ENCODE data around the gene EML4. TPM values are rescaled to one million over a fixed set of nuclear protein-coding genes. Genes with fewer than 3 reads are reported as not detected.

The EML4 gene
- total and polyA plus RNA-seq, 5 experiments from 2014 or later: 37.8 to 111 (median 48.1) TPM

- Mint-ChIP-seq H3K36me3 (peaks cover 0 to 4% (median 2%) of the 10 kb centered on the region in 3 donors), H3K4me3 (no peak overlapping the region), H3K4me1 (peaks cover 43 to 80% (median 69%) of the 10 kb centered on the region in 4 donors), H3K9me3 (no peaks in the 10 kb centered on the region), H3K27me3 (no peaks in the 10 kb centered on the region), H3K27ac (peak overlapping the region in 4 of 10 donors; percentile 8 to 58 (median 25))
- POLR2A ChIA-PET: interaction anchor here (1.2 kb wide), 1 partner anchor 13 kb away, joined by 3 read pairs; no protein-coding TSS in a partner anchor
- DNase-seq (no peak), ATAC-seq (no peak)
Observed at GRCh38 chr2:42200926-42201855, 32.0 kb downstream of the EML4 start.

GRCh38 chr2:42202634-42203008, 33.5 kb downstream of the EML4 start:
- DNase-seq: no peak
- no peaks in the 10 kb centered on the region for H3K27me3 Mint-ChIP-seq
- peak overlapping the region in 1 of 10 donors; percentile 34 for H3K27ac Mint-ChIP-seq
- peaks cover 0 to 4% (median 0%) of the 10 kb centered on the region in 3 donors for H3K36me3 Mint-ChIP-seq
- POLR2A ChIA-PET: no interaction called here
- H3K9me3 Mint-ChIP-seq: no peaks in the 10 kb centered on the region
- H3K4me1 Mint-ChIP-seq: peaks cover 35 to 81% (median 66%) of the 10 kb centered on the region in 4 donors
- H3K4me3 Mint-ChIP-seq: no peak overlapping the region
- ATAC-seq: no peak

DNA sequence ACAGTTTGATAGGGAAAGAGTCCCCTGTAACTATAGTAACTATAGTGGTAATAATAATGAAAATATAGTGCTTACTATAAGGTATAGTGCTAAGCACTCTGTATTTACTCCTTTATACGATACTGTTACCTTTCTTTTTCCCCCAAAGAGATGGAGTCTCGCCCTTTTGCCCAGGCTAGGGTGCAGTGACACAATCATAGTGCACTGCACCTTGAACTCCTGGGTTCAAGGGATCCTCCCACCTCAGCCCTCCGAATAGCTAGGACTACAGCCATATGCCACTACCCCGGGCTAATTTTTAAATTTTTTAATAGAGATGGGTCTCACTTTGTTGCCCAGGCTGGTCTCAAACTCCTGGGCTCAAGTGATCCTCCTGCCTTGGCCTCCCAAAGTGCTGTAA, 34.6 kb downstream of the EML4 start:
- H3K27ac Mint-ChIP-seq: peak overlapping the region in 1 of 10 donors; percentile 29
- DNase-seq: no peak
- peaks cover 25 to 78% (median 57%) of the 10 kb centered on the region in 4 donors for H3K4me1 Mint-ChIP-seq
- H3K4me3 Mint-ChIP-seq: peak overlapping the region in 1 of 10 donors; percentile 19
- H3K27me3 Mint-ChIP-seq: no peaks in the 10 kb centered on the region
- no peaks in the 10 kb centered on the region for H3K9me3 Mint-ChIP-seq
- no peak for ATAC-seq
- H3K36me3 Mint-ChIP-seq: peaks cover 0 to 8% (median 0%) of the 10 kb centered on the region in 3 donors
- POLR2A ChIA-PET: no interaction called here

DNA sequence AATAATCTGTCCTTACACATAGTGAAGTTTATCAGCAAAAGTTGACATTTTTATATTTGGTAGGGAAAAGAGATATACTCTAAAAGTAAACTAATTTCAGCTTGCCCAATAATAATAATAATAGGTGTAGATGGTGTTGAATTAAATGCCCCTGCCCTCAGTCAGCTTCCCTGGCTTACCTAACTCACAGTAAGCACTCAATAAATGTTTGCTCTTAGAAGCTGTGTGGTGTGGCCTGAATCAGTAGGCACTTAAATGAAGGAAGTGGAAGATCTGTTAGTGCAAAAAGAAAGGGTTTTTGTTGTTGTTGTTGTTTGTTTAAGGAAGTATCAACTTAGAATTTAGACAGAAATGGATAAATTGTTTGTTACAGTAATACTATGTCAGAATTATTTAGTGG, 36.2 kb downstream of the EML4 start:
- POLR2A ChIA-PET: interaction anchor here (0.5 kb wide), 1 partner anchor 39 kb away, joined by 6 read pairs; no protein-coding TSS in a partner anchor
- ATAC-seq (no peak), DNase-seq (no peak)
- Mint-ChIP-seq H3K36me3 (peaks cover 0 to 13% (median 2%) of the 10 kb centered on the region in 3 donors), H3K9me3 (no peaks in the 10 kb centered on the region), H3K4me3 (no peak overlapping the region), H3K4me1 (peaks cover 18 to 76% (median 52%) of the 10 kb centered on the region in 4 donors), H3K27ac (peak overlapping the region in 3 of 10 donors; percentile 5 to 25 (median 19)), H3K27me3 (no peaks in the 10 kb centered on the region)

DNA sequence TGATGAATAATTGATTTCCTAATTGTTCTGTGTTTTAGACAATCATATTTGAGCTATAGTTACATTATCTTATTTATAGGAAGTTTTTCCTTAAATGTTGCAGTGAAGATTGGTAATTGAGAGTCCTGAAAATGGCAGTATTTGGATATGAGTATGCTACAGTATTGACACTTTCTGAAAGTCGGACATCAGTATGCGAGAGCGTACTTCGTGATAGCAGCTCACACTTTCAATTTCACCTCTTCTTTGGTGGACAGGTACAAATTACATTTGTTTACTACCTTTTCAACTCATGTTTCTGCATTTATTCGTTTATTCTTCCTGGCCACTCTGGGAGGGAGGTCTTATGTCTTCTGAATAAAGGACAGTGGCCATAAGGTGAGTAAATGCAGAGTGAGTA, 38.7 kb downstream of the EML4 start:
- DNase-seq: no peak
- no peak for ATAC-seq
- peak overlapping the region in 1 of 10 donors; percentile 12 for H3K4me3 Mint-ChIP-seq
- H3K4me1 Mint-ChIP-seq: peaks cover 17 to 74% (median 50%) of the 10 kb centered on the region in 4 donors
- H3K36me3 Mint-ChIP-seq: peaks cover 0 to 22% (median 2%) of the 10 kb centered on the region in 3 donors
- no peaks in the 10 kb centered on the region for H3K27me3 Mint-ChIP-seq
- POLR2A ChIA-PET: interaction anchor here (0.9 kb wide), 1 partner anchor 367 kb away, joined by 3 read pairs; no protein-coding TSS in a partner anchor
- H3K27ac Mint-ChIP-seq: no peak overlapping the region
- no peaks in the 10 kb centered on the region for H3K9me3 Mint-ChIP-seq

GRCh38 chr2:42210203-42210602, 41.0 kb downstream of the EML4 start:
- ATAC-seq: no peak
- Mint-ChIP-seq H3K9me3 (no peaks in the 10 kb centered on the region), H3K27ac (peak overlapping the region in 4 of 10 donors; percentile 25 to 61 (median 34))

GRCh38 chr2:42211291-42211690, 42.1 kb downstream of the EML4 start:
- Mint-ChIP-seq H3K36me3 (peaks cover 0 to 34% (median 10%) of the 10 kb centered on the region in 3 donors), H3K27ac (peak overlapping the region in 3 of 10 donors; percentile 1 to 21 (median 4)), H3K4me1 (peaks cover 19 to 75% (median 48%) of the 10 kb centered on the region in 4 donors), H3K4me3 (peak overlapping the region in 3 of 10 donors; percentile 1 to 8 (median 6)), H3K27me3 (no peaks in the 10 kb centered on the region), H3K9me3 (no peaks in the 10 kb centered on the region)
- DNase-seq (no peak), ATAC-seq (no peak)
- POLR2A ChIA-PET: no interaction called here

More at GRCh38 chr2:42210203-42210602, 41.0 kb downstream of the EML4 start:
- H3K4me3 Mint-ChIP-seq: peak overlapping the region in 5 of 10 donors; percentile 2 to 54 (median 16)
- H3K27me3 Mint-ChIP-seq: no peaks in the 10 kb centered on the region
- no peak for DNase-seq
- H3K4me1 Mint-ChIP-seq: peaks cover 23 to 77% (median 56%) of the 10 kb centered on the region in 4 donors
- POLR2A ChIA-PET: no interaction called here
- peaks cover 0 to 31% (median 10%) of the 10 kb centered on the region in 3 donors for H3K36me3 Mint-ChIP-seq

DNA sequence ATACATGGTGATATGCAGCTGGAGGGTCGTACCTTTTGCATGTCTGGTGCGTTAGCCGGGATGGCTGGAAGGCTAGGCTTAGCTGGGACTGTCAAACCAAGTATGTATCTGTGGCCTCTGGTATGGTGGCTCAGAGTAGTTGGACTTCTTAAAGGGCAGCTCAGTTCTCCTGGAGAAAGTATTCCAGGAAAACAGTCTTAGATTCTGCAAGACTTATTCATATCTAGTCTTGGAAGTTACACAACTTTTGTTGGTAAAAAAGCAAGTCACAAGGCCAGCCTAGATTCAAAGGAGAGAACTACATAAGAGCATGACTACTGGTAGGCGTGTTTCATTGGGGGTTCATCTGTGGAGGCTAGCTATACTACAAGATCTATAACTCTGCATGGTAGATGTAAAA, 45.5 kb downstream of the EML4 start:
- Mint-ChIP-seq H3K27me3 (no peaks in the 10 kb centered on the region), H3K4me1 (peaks cover 30 to 83% (median 61%) of the 10 kb centered on the region in 4 donors), H3K27ac (peak overlapping the region in 2 of 10 donors; percentile 11 to 42), H3K9me3 (no peaks in the 10 kb centered on the region), H3K4me3 (no peak overlapping the region), H3K36me3 (peaks cover 0 to 37% (median 10%) of the 10 kb centered on the region in 3 donors)
- POLR2A ChIA-PET: interaction anchor here (1.0 kb wide), 1 partner anchor 14 kb away, joined by 3 read pairs; no protein-coding TSS in a partner anchor
- ATAC-seq (no peak), DNase-seq (no peak)

DNA sequence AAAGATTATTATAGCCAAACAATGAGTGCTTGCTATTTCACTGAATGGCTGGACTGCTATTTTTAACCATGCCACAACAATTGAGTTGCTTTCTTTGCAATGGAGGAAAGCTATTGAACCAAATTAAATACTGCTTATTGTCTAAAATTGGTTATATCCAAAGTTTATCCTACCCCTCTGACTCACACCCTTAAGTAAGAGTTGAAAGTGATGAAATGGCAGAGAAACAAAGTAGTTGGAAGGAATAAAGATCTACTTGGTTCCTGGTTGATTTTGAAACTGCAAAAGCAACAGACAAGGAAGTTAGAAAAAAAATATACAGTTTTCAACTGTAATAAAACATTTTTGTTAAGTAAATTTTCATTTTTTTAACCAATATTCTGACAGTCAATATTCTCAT, 47.5 kb downstream of the EML4 start:
- Mint-ChIP-seq H3K27ac (peak overlapping the region in 1 of 10 donors; percentile 29), H3K36me3 (peaks cover 0 to 37% (median 14%) of the 10 kb centered on the region in 3 donors), H3K4me3 (peak overlapping the region in 1 of 10 donors; percentile 37), H3K9me3 (no peaks in the 10 kb centered on the region), H3K4me1 (peaks cover 27 to 83% (median 59%) of the 10 kb centered on the region in 4 donors), H3K27me3 (no peaks in the 10 kb centered on the region)
- DNase-seq (no peak), ATAC-seq (no peak)
- POLR2A ChIA-PET: interaction anchor here (0.7 kb wide), 1 partner anchor 11 kb away, joined by 4 read pairs; no protein-coding TSS in a partner anchor

GRCh38 chr2:42217307-42217706, 48.2 kb downstream of the EML4 start:
- no peak overlapping the region for H3K4me3 Mint-ChIP-seq
- peak overlapping the region in 3 of 10 donors; percentile 3 to 46 (median 15) for H3K27ac Mint-ChIP-seq
- no peaks in the 10 kb centered on the region for H3K27me3 Mint-ChIP-seq
- DNase-seq (no peak), ATAC-seq (no peak)
- H3K9me3 Mint-ChIP-seq: no peaks in the 10 kb centered on the region
- H3K36me3 Mint-ChIP-seq: peaks cover 0 to 36% (median 14%) of the 10 kb centered on the region in 3 donors
- POLR2A ChIA-PET: no interaction called here
- H3K4me1 Mint-ChIP-seq: peaks cover 27 to 84% (median 57%) of the 10 kb centered on the region in 4 donors

DNA sequence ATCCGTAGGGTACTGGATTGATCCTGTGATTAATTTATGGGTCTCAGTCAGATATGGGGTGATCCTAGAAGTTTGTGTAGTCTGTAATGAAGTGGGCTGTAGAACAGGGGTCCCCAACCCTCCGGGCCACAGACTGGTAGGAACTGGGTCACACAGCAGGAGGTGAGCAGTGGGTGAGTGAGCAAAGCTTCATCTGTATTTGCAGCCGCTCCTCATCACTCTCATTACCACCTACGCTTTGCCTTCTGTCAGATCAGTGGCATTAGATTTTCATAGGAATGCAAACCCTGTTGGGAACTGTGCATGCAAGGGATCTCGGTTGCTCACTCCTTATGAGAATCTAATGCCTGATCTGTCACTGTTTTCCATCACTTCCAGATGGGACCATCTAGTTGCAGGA, 48.8 kb downstream of the EML4 start:
- peak overlapping the region in 1 of 10 donors; percentile 58 for H3K4me3 Mint-ChIP-seq

DNA sequence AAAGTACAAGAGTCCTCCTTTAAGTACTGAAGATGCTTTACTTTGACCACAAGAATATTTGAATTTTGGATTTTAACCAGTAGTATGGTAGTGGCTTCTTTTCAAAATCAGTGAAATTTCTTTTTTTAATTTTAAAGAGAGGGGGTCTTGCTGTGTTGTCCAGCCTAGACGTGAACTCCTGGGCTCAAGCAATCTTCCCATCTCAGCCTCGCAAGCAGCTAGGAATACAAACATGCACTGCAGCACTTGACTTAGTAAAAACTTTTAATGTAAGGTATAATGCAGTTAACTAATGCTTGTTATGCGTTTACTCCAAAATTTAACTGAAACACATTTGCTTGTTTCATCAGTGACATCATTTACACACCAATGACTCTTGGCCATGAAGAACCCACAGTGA, 49.6 kb downstream of the EML4 start:
- Mint-ChIP-seq H3K9me3 (no peaks in the 10 kb centered on the region), H3K4me1 (peaks cover 27 to 85% (median 57%) of the 10 kb centered on the region in 4 donors), H3K27ac (peak overlapping the region in 2 of 10 donors; percentile 9 to 30), H3K36me3 (peaks cover 0 to 41% (median 14%) of the 10 kb centered on the region in 3 donors), H3K4me3 (no peak overlapping the region), H3K27me3 (no peaks in the 10 kb centered on the region)
- ATAC-seq: no peak
- POLR2A ChIA-PET: no interaction called here
- no peak for DNase-seq

More for the DNA sequence above, 48.8 kb downstream of the EML4 start:
- H3K9me3 Mint-ChIP-seq: no peaks in the 10 kb centered on the region
- DNase-seq (no peak), ATAC-seq (no peak)
- no peaks in the 10 kb centered on the region for H3K27me3 Mint-ChIP-seq
- POLR2A ChIA-PET: no interaction called here
- H3K4me1 Mint-ChIP-seq: peaks cover 27 to 84% (median 54%) of the 10 kb centered on the region in 4 donors
- peak overlapping the region in 3 of 10 donors; percentile 3 to 46 (median 15) for H3K27ac Mint-ChIP-seq
- peaks cover 0 to 37% (median 14%) of the 10 kb centered on the region in 3 donors for H3K36me3 Mint-ChIP-seq
